ENCODE data around the gene PTOV1.

Gene PTOV1

DNA sequence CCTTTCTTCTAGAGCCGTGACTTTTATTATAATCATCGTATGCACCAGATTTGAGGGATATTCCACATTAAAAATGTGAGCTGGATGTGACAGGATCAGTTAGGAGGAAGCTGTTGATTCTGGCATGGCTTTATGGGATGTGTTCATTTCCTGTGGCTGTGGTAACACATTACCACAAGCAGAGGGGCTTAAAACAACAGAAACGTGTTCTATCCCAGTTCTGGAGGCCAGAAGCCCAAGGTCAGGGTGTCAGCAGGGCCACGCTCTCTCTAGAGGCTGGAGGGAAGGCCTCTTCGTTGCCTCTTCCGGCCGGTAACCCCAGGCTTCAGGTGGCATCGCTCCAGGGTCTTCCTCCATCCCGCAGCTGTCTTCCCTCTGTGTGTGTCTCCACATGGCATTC, 18.4 kb upstream of the PTOV1 start:
- H3K4me1 ChIP-seq (ENCODE audit: low read length): no peaks in the 10 kb centered on the region
- H3K27ac ChIP-seq (ENCODE audit: low read length): no peak overlapping the region
- H3K9me3 ChIP-seq (replicated peaks; ENCODE audit: insufficient read depth, low read length): no peaks in the 10 kb centered on the region
- H3K27me3 ChIP-seq (replicated peaks; ENCODE audit: insufficient read depth, low read length): no peaks in the 10 kb centered on the region
- no peaks in the 10 kb centered on the region for H4K20me1 ChIP-seq (ENCODE audit: insufficient read depth, low read length)
- H3K36me3 ChIP-seq (replicated peaks; ENCODE audit: insufficient read depth, low read length): no peaks in the 10 kb centered on the region
- H3K9ac ChIP-seq (ENCODE audit: low read length): no peak overlapping the region
- H3K4me2 ChIP-seq (ENCODE audit: low read depth, low read length): no peak overlapping the region
- H3F3A ChIP-seq (ENCODE audit: insufficient read depth, low read length): no peaks in the 10 kb centered on the region
- no peak overlapping the region for H2AFZ ChIP-seq (ENCODE audit: low read length)
- DNase-seq: no peak
- no peak overlapping the region for H3K4me3 ChIP-seq (ENCODE audit: low read length)
- TF ChIP-seq EZH2 (optimal IDR thresholded peaks at IDR 0.05; ENCODE audit: low read depth, low read length) (no peak), EZH2phosphoT487 (IDR thresholded peaks at IDR 0.05; ENCODE audit: low read length) (no peak)
- TF ChIP-seq, protein P1, sequence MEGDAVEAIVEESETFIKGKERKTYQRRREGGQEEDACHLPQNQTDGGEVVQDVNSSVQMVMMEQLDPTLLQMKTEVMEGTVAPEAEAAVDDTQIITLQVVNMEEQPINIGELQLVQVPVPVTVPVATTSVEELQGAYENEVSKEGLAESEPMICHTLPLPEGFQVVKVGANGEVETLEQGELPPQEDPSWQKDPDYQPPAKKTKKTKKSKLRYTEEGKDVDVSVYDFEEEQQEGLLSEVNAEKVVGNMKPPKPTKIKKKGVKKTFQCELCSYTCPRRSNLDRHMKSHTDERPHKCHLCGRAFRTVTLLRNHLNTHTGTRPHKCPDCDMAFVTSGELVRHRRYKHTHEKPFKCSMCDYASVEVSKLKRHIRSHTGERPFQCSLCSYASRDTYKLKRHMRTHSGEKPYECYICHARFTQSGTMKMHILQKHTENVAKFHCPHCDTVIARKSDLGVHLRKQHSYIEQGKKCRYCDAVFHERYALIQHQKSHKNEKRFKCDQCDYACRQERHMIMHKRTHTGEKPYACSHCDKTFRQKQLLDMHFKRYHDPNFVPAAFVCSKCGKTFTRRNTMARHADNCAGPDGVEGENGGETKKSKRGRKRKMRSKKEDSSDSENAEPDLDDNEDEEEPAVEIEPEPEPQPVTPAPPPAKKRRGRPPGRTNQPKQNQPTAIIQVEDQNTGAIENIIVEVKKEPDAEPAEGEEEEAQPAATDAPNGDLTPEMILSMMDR (IDR thresholded peaks at IDR 0.05; ENCODE audit: low read length): no peak
- peaks cover under 1% of the 10 kb centered on the region; the same call in 1 of the 2 replicates for H3K79me2 ChIP-seq (ENCODE audit: low read length)
- H3K9me2 ChIP-seq (replicated peaks; ENCODE audit: insufficient read depth, low read length): no peaks in the 10 kb centered on the region

DNA sequence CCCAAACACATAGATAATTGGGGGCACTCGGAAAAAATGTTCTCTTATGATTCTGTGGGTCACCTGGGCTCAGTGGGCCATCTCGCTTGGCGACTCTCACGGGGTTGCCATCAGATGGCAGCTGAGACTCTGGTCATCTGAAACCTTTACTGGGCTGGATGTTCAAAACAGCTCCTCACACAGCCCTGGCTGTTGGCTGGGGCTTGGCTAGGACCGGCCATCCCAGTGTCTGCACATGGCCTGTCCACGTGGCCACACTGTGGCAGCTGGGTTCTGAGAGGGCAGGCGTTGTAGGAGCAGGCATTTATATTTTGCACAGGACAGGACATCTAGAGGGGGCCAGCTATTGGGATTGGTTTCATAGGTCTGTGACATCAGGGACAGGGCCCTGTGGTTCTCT, 17.4 kb upstream of the PTOV1 start:
- H2AFZ ChIP-seq (ENCODE audit: low read length): no peak overlapping the region

DNA sequence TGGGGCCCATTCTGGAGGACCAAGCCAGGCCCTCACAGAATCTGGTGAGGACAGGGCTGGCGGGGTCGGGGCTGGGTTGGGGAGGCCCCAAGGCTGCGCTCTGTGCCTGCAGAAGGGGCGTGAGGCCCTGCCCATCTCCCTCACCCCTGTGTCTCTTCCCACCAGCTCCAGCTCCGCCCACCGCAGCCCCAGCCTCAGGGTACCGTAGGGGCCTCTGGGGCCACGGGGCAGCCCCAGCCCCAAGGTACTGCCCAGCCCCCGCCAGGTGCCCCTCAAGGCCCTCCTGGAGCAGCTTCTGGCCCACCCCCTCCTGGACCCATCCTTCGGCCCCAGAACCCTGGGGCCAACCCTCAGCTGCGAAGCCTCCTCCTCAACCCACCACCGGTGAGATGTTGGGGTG, 15.4 kb upstream of the PTOV1 start:
- Histone ChIP-seq H3K4me1 (ENCODE audit: low read length) (no peaks in the 10 kb centered on the region), H3K9me2 (replicated peaks; ENCODE audit: insufficient read depth, low read length) (no peaks in the 10 kb centered on the region), H3K4me3 (ENCODE audit: low read length) (no peak overlapping the region), H3K9me3 (replicated peaks; ENCODE audit: insufficient read depth, low read length) (no peaks in the 10 kb centered on the region), H3F3A (ENCODE audit: insufficient read depth, low read length) (no peaks in the 10 kb centered on the region), H4K20me1 (ENCODE audit: insufficient read depth, low read length) (no peaks in the 10 kb centered on the region), H3K79me2 (ENCODE audit: low read length) (no peaks in the 10 kb centered on the region), H3K36me3 (replicated peaks; ENCODE audit: insufficient read depth, low read length) (no peaks in the 10 kb centered on the region), H2AFZ (ENCODE audit: low read length) (no peak overlapping the region), H3K27ac (ENCODE audit: low read length) (no peak overlapping the region), H3K27me3 (replicated peaks; ENCODE audit: insufficient read depth, low read length) (no peaks in the 10 kb centered on the region), H3K4me2 (ENCODE audit: low read depth, low read length) (no peak overlapping the region), H3K9ac (ENCODE audit: low read length) (no peak overlapping the region)
- TF ChIP-seq EZH2phosphoT487 (IDR thresholded peaks at IDR 0.05; ENCODE audit: low read length): no peak
- TF ChIP-seq, protein P1 (IDR thresholded peaks at IDR 0.05; ENCODE audit: low read length): no peak
- no peak for TF ChIP-seq EZH2 (optimal IDR thresholded peaks at IDR 0.05; ENCODE audit: low read depth, low read length)
- no peak for DNase-seq

More for the DNA sequence above, 17.4 kb upstream of the PTOV1 start:
- H3K27me3 ChIP-seq (replicated peaks; ENCODE audit: insufficient read depth, low read length): no peaks in the 10 kb centered on the region
- no peaks in the 10 kb centered on the region for H3K79me2 ChIP-seq (ENCODE audit: low read length)
- no peaks in the 10 kb centered on the region for H3K9me2 ChIP-seq (replicated peaks; ENCODE audit: insufficient read depth, low read length)
- no peaks in the 10 kb centered on the region for H4K20me1 ChIP-seq (ENCODE audit: insufficient read depth, low read length)
- no peak overlapping the region for H3K9ac ChIP-seq (ENCODE audit: low read length)
- H3K4me3 ChIP-seq (ENCODE audit: low read length): no peak overlapping the region
- no peaks in the 10 kb centered on the region for H3K36me3 ChIP-seq (replicated peaks; ENCODE audit: insufficient read depth, low read length)
- H3F3A ChIP-seq (ENCODE audit: insufficient read depth, low read length): no peaks in the 10 kb centered on the region
- no peaks in the 10 kb centered on the region for H3K4me1 ChIP-seq (ENCODE audit: low read length)
- DNase-seq: no peak
- TF ChIP-seq EZH2 (optimal IDR thresholded peaks at IDR 0.05; ENCODE audit: low read depth, low read length) (no peak), EZH2phosphoT487 (IDR thresholded peaks at IDR 0.05; ENCODE audit: low read length) (no peak)
- TF ChIP-seq, protein P1 (IDR thresholded peaks at IDR 0.05; ENCODE audit: low read length): no peak
- H3K4me2 ChIP-seq (ENCODE audit: low read depth, low read length): no peak overlapping the region
- no peak overlapping the region for H3K27ac ChIP-seq (ENCODE audit: low read length)
- H3K9me3 ChIP-seq (replicated peaks; ENCODE audit: insufficient read depth, low read length): no peaks in the 10 kb centered on the region

Measured in MM.1S (cell line).